ENCODE measurements around the gene MYO7A. TPM values are rescaled to one million over a fixed set of nuclear protein-coding genes. Genes with fewer than 3 reads are reported as not detected.
"Not testable (repeated sequence)": the region's sequence is repeated elsewhere in the genome, so short reads cannot be mapped to it uniquely, and the experiment has no call there.

The MYO7A gene
- total RNA-seq, 1 donor from 2014 or later = 0.13 TPM

- no peak for DNase-seq (ENCODE audit: low read depth, low spot score)
Observed at GRCh38 chr11:77093056-77093891, 34.8 kb upstream of the MYO7A start.

GRCh38 chr11:77093987-77094840 is 33.8 kb upstream of the MYO7A start:
- DNase-seq (ENCODE audit: low read depth, low spot score) = no peak

DNA sequence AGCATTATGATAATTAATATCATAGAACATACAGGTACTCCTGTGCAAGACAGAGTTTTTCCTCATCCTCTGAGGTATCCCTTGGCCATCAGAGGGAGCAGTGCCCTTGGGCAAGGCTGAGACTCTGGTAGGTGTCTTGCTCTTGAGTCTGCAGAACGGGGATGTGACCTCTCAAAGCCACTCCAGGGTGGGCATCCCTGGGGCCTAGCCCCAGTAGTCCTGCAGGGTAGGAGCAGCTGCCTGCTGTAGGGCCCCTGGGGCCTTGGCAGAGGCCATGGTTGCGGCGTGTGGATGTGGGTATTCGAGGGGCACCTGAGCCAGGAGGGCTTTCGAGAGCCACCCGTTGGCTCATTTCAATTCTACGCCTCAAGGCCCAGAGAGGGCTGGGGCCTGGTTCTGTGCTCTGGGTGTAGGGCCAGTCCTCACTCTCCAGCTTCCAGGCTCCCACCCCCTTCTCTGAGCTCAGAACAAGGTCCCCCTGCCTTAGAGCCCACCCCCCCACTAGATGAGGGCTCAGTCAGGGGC is 33.1 kb upstream of the MYO7A start:
- DNase-seq (ENCODE audit: low read depth, low spot score) = no peak

DNA sequence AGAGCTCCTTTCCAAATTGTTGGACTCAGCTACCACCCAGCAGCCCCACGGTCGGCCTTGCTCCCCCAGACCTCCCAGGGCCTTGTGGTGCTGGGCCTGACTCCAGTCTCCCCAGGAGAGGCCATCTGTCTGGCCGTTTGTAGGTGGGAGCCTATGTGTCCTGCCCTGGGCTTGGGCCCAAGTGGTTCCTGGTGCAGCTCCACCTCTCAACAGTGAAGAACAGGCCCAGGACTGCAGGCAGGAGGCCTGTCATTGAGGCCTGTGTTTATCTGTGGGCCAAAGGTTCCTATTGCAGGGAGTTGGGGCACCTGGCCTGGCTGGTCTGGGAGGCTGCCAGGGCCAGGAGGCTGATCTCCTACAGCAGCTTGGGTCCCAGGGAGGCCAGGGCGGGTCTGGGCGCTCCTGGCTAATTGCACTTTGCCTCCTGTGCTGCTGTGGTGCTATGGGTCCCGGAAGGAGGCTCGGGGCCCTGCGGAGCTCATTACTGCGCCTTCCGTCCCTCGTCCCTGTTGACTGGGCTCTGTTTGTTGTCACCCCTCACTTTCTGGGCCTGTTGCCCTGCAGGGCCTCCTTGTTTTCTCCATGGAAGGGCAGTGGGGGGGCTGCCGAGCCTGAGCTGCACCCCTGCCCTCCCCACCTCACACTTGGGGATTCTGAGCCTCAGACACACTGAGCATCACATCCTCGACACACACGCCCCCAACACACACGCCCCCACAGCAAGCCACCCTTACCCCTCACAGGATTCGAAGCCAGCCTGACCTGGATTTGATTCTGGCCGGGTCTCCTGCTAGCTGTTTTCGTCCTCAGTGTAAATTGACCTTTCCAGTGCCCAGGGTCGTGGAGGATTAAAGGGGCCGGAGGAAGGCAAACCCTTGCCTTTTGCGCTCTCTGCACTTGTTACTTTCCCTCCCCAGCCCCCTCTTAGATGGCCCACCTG is 32.2 kb upstream of the MYO7A start:
- DNase-seq (ENCODE audit: low read depth, low spot score) = no peak

DNA sequence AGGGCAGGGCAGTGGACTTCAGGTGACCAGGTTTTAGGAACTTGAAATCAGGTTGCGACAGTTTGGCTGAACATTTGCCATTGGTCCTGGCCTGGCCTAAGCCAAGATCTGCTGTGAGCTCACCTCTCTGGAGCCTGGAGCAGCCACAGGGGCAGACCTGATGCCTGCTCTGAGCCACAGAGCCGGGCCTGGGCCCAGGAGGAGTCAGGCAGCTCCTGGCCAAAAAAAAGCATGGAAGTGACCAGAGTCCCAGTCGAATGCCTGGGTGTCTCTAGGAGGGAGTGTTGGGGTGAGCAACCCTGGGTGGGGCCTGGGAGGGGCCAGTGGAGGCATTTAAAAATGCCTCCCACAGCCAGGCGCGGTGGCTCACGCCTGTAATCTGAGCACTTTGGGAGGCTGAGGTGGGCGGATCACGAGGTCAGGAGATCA is 31.4 kb upstream of the MYO7A start:
- no peak for DNase-seq (ENCODE audit: low read depth, low spot score)

DNA sequence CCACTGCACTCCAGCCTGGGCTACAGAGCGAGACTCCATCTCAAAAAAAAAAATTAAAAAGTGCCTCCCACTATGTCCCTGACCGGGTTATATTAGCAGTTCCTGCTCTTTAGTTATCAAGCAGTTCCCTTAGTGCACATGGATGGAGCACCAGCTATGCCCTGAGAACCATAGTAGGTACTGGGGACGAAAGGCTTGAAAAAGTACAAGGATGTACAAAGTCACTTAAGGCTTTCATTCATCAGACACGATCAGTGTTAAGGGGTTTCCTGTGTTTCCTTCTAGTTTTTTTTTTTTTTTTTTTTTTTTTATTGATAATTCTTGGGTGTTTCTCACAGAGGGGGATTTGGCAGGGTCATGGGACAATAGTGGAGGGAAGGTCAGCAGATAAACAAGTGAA is 30.9 kb upstream of the MYO7A start:
- DNase-seq (ENCODE audit: low read depth, low spot score) = not testable (repeated sequence)

DNA sequence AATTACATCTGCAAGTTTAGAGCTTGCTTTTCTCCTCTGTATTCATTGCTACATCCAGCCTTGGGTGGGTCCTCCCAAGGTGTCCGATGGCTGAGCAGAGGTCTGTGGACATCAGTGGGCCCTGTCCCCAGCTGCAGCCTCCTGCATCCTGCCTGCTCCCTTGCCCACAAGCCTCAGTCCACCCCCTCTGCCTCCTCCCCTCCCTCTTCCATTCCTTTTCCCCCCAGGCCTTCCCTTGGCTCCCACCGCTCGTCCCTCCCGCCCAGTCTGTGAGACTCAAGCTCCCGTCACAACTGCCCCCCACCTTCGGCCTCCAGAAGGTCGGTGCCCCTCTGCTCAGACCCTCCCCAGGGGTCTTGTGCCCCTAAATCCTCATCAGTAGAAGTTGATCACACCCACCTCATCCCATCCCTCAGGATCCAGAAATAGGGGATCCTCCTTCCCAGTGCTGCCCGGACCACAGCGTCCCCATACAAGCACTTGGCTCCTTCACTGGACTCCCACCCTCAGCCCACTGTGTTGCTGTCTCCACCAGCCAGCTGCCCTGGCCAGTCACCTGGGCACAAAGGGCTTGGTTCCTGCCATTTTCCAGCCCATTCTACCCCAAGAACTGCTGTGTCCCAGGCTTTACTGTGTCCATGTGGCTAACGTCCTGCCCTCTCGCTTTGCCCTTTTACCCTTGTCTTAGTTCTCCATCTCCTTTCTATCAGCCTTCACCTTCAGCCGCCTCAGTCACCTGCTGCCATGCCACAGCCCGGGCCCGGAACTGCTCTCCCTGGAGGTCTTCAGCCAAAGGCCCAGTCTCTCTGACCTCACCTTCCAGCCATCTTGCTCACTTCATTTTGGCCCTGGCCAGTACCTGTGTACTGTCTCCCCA is 27.6 kb upstream of the MYO7A start:
- DNase-seq (ENCODE audit: low read depth, low spot score) = no peak

DNA sequence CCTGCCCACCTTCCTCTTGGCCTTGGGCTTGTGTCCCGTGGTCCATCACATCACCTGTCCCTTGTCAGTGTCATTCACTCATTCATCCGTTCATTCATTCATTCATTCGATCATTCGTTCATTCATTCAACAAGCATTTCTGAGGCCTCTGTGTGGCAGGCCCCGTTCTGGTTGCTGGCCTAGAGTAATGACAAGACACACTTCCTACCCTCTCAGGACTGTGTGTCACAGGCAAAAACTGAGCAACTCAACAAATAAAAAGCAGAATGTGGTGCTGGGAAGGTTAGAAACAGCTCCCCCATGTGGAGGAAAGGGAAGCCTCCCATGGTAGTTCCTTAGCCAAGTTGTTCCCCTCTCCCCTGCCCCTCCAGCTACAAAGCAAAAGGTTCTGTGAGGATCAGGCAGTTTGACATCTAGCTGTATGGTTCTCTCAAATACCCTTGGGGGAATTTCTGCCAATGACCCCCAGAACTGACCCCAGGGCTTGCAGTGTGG is 27.0 kb upstream of the MYO7A start:
- no peak for DNase-seq (ENCODE audit: low read depth, low spot score)

GRCh38 chr11:77102246-77103210 is 25.5 kb upstream of the MYO7A start, which contains the start of gene OMP:
OMP (plus strand) TSS chr11:77102840; CDS start chr11:77102840, 0 bp downstream.
- DNase-seq (ENCODE audit: low read depth, low spot score) = no peak

DNA sequence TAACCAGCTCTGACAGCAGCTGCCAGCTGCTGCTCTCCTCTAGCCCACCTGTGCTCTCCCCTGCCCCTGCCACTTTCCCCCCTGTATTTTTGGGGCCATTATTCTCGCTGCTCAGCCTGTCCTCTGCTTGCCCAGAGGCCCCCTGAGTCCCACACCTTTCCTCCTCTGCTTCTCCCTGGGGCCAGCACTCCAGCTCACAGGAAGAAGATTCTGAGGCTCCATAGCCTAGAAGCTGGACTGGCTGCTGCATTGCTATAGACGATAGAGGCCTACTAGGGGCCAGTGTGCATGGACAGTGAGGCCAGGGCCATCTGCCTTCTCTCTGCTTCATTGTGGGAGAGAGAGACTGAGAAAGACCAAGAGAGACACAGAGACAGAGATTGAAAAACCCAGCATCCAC is 24.7 kb upstream of the MYO7A start:
- no peak for DNase-seq (ENCODE audit: low read depth, low spot score)

- DNase-seq (ENCODE audit: low read depth, low spot score) = no peak
Observed at GRCh38 chr11:77104727-77105126, 23.3 kb upstream of the MYO7A start.

- DNase-seq (ENCODE audit: low read depth, low spot score) = no peak
Observed at GRCh38 chr11:77106321-77106720, 21.7 kb upstream of the MYO7A start.

GRCh38 chr11:77106759-77107158 is 21.3 kb upstream of the MYO7A start:
- DNase-seq (ENCODE audit: low read depth, low spot score) = no peak

GRCh38 chr11:77107950-77108349 is 20.1 kb upstream of the MYO7A start:
- DNase-seq (ENCODE audit: low read depth, low spot score) = no peak

DNA sequence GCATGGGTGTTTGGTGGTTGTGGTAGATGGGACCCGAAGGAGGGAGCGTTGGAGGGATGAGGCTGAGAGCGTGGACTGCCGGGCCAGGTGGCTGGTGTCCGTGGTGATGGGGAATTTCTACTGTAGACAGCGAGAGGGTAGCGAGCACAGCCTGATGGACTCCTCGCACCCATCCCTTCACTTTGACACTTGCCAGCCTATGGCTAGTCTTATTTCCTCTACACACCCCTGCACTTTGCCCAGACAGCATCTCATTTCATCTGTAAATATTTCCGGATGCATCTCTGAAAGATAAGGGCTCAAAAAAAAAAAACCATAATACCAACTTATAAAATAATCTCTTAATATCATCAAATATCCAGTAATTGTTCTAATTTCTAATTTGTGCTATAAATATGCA is 19.6 kb upstream of the MYO7A start:
- DNase-seq (ENCODE audit: low read depth, low spot score) = no peak

- DNase-seq (ENCODE audit: low read depth, low spot score) = no peak
Observed at GRCh38 chr11:77109236-77110019, 18.6 kb upstream of the MYO7A start.

DNA sequence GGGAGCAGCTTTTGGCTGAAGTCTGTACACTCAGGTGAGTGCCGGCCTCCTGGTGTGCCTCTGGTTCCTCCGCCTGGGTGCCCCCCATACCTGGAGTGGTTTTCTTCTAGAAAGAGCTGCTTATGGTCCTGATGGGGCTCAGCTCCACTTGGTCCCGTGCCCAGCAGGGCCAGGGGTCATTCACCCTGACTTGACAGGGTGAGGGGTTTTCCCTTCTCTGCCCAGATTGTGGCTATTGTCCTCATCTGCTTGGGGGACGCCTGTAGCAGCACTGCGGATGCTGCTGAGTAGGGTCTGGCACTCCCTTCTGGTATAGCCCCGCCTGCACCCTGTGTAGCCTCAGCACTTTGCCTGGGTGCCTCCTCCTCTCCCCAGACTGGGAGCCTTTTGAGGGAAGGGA is 17.2 kb upstream of the MYO7A start:
- DNase-seq (ENCODE audit: low read depth, low spot score) = no peak

GRCh38 chr11:77111277-77111676 is 16.8 kb upstream of the MYO7A start:
- no peak for DNase-seq (ENCODE audit: low read depth, low spot score)

Data from pulmonary artery endothelial cell (primary cell).